CD4-positive, alpha-beta T cell treated with Interleukin-6 at 100 ng/mL for 8 hours (primary cell): ENCODE measurements around the gene HERPUD2.
A peak's percentile ranks its signal among the peaks of the same experiment; 100 is the strongest.
"Not testable (repeated sequence)": the region's sequence is repeated elsewhere in the genome, so short reads cannot be mapped to it uniquely, and the experiment has no call there.

Experiments used
- DNase-seq: peaks from one replicate; pipeline ENCODE4 v3.0.0-alpha.2; 2020; ENCODE audit warnings: mixed read lengths, low spot score

Gene HERPUD2

GRCh38 chr7:35677582-35678356 is 17.2 kb downstream of the HERPUD2 start:
- DNase-seq = no peak

DNA sequence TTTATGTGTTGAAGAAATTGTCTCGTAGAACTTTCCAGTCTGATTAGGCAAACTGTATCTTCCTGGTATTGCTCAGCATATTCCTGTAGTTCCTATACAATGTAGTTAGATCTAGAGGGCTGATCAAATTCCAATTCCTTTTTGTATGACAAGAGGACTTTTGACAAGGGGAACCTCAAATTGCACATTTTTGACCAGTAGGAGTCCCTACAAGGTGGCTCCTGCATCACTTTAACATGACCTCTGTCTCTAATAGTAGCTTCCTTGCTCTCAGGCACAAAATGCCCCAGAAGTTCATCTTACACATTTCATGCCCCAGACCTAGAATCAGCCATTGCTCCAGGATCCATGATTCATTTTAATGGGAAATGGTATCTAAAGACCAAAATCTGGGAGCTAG is 18.7 kb downstream of the HERPUD2 start:
- DNase-seq = no peak

DNA sequence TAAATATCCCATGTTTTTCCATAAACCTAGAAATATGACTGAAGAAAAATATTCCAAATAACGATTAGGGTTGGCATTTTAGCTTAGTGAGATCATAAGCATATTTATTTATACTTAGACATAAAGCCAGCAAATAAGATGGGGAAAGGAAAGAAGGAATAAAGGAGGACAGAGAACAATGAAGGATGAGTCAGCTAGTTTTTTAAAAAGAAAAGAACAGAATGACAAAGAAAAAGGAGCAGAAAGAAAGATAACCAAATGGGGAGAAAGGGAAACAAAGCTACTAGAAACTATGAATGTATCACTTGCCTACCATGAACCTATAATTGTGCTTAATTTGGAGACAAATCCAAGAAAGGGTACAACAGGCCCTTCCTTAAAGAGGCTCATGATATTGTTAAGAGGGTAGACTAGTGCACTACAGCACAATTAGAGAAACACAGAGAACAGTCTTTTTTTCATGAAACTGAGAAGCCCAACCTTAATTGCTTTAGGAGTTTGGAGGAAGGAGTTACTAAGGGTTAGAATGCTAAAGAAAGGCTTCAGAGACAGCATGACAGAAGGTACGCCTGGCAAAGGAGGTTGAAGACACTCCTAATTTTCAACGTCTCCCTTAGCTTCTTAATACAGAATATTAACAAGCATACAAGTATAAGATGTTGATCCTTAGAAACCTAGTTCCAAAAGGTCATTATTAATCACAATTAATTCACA is 23.9 kb downstream of the HERPUD2 start:
- DNase-seq = no peak

DNA sequence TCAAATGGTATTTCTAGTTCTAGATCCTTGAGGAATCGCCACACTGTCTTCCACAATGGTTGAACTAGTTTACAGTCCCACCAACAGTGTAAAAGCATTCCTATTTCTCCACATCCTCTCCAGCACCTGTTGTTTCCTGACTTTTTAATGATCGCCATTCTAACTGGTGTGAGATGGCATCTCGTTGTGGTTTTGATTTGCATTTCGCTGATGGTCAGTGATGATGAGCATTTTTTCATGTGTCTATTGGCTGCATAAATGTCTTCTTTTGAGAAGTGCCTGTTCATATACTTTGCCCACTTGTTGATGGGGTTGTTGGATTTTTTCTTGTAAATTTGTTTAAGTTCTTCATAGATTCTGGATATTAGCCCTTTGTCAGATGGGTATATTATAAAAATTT is 34.5 kb downstream of the HERPUD2 start:
- not testable (repeated sequence) for DNase-seq

DNA sequence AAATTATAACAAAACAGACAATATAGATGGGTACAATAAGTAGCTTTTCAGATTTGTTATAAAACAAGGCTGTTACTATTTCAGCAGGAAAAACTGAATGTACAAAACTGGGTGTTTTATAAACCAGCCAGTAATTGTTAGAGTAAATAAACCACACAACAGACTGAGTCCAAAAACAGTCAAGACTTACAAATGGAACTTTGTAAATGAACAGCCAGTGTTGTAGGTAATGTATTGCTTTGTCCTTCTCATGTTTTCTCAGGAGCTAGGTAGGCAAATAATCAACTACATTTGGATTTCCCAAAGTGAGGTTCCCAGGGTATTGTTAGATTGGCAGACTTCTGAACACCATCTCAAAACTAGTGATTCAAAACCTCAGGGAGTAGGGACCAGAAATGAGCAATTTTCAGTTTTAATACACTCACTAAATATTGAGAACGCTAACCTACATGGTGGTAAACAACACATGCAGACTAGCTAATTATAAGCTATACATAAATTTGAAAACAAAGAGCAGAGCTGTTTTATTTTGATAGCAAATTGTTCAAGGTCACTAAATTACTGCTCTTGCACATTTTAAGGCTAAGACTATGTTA is 36.2 kb downstream of the HERPUD2 start:
- DNase-seq = no peak

GRCh38 chr7:35657125-35657524 is 37.8 kb downstream of the HERPUD2 start:
- no peak for DNase-seq

- not testable (repeated sequence) for DNase-seq
These were observed 40.4 kb downstream of the HERPUD2 start for GRCh38 chr7:35654558-35654957.

DNA sequence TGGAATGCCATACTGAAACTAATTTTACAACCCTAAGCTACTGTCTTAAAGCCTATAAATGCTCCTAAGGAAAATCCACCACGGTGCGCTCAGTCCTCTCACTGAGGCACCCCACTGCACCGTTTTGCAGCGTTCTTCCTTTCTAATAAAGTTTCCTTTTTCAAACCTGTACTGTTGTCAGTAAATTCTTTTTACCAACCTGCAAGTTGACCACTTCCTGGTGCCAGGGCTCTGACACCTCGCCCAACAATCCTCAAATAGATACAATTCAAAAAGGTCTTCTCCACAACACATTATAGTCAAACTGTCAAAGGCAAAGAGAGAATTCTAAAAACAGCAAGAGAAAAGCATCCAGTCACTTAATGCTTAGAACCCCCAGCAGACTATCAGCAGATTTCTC is 42.8 kb downstream of the HERPUD2 start:
- DNase-seq = no peak

GRCh38 chr7:35650751-35651150 is 44.2 kb downstream of the HERPUD2 start:
- DNase-seq = no peak

GRCh38 chr7:35649711-35650110 is 45.2 kb downstream of the HERPUD2 start:
- no peak for DNase-seq

GRCh38 chr7:35648367-35648766 is 46.6 kb downstream of the HERPUD2 start:
- no peak for DNase-seq

- no peak for DNase-seq
These were observed 47.8 kb downstream of the HERPUD2 start for GRCh38 chr7:35647171-35647574.

GRCh38 chr7:35646289-35647023 is 48.5 kb downstream of the HERPUD2 start:
- DNase-seq = no peak

DNA sequence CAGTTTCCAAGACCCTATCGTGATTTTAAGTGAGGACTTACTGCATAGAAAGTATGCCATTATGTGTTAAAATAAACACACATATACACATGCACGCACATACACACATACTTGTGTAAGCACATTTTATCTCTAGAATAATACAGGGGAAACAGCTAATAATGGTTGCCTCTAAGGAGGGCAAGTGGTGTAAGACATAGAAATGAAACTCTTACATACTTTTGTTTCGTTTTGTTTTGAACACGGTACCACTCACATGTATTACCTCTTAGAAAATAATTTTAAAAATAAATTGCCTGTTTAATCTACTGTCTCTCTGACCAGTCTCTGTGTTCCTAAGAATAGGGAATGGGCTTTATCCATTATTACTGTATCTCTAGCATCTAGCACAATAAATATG is 49.2 kb downstream of the HERPUD2 start:
- no peak for DNase-seq

DNA sequence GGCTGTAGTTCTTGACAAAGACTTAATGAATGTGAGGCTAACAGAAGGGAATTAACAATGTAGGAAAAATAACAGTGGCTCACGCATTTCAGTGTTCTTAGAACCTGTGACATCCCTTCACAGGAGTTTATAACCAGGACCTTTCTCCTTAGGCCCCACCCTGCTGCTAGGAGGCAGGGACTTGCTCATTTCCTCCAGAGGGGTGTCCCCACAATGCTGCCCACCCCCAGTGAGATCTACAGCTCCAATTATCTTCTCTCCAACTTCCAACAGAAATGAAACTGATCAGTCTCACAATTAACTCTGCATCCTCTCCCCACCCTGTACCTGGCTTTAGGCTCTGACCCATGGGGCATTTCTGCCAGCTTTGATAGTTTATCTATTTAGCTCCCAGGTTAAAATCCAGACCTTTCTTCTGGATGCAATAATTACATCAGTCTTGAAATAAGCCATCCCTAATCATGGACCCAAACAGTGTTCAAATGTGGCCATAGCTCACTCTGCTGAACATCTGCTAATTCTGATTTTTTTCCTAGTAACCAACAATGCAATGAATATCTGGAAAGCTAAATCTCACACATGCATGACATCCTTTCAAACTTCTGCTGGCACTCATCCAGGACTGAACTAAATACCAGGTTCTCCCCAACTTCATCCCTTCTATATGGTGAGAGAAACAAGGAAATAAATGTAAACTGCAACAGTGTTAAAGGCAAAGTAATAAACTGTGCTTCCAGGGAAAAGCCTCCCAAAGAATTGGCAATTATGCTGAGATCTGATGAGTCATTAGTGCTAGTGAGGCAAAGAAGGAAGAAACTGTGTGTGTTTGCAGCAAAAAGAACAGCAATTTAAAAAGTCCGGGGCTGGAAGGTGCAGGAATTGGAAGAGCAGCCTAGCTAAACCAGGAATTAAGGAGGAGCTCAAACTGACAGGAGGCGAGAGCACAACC is 64.6 kb downstream of the HERPUD2 start:
- DNase-seq = no peak

GRCh38 chr7:35624299-35625186 is 70.4 kb downstream of the HERPUD2 start:
- peak; percentile 37 for DNase-seq

GRCh38 chr7:35623381-35623780 is 71.6 kb downstream of the HERPUD2 start:
- no peak for DNase-seq

- DNase-seq = no peak
These were observed 75.1 kb downstream of the HERPUD2 start for GRCh38 chr7:35619863-35620262.

GRCh38 chr7:35617041-35617440 is 77.9 kb downstream of the HERPUD2 start:
- no peak for DNase-seq

- no peak for DNase-seq
These were observed 81.8 kb downstream of the HERPUD2 start for GRCh38 chr7:35613150-35613549.
